CD4-positive, alpha-beta memory T cell (primary cell): ENCODE results near the gene WBP2. TPM values are rescaled to one million over a fixed set of nuclear protein-coding genes. Genes with fewer than 3 reads are reported as not detected.
"Not testable (repeated sequence)": the region's sequence is repeated elsewhere in the genome, so short reads cannot be mapped to it uniquely, and the experiment has no call there.

Experiments used
- CTCF ChIA-PET: fragments of 350-600 bp; sonication (Branson Sonifier 250); formaldehyde crosslinking; loops from one replicate; lab custom pipeline; 2021; ENCODE audit warnings: inconsistent platforms; ENCODE audit not compliant: partially characterized antibody; lab: Charles Lee
- POLR2A ChIA-PET: fragments of 350-600 bp; sonication (Branson Sonifier 250); formaldehyde crosslinking; loops from one replicate; lab custom pipeline; 2021; ENCODE audit not compliant: partially characterized antibody; lab: Charles Lee
- DNase-seq, 5 donors: peaks; one replicate each; pipeline versions ENCODE4 v3.0.0 to v3.0.0-alpha.2; 2020 to 2022; ENCODE audit warnings: mixed read lengths in 1 of 5
- H3K27ac ChIP-seq: one replicate; pipeline ENCODE4 v1.7.0; 2013; ENCODE audit warnings: low read depth, low read length
- H3K27me3 ChIP-seq: 2 replicates; pipeline ENCODE4 v1.7.0; 2013; ENCODE audit warnings: mild to moderate bottlenecking, low read length, moderate library complexity; ENCODE audit not compliant: insufficient read depth
- H3K36me3 ChIP-seq: 2 replicates; pipeline ENCODE4 v1.7.0; 2013; ENCODE audit warnings: mild to moderate bottlenecking, low read length, moderate library complexity; ENCODE audit not compliant: insufficient read depth
- H3K4me1 ChIP-seq: 2 replicates; pipeline ENCODE4 v1.7.0; 2013; ENCODE audit warnings: mild to moderate bottlenecking, low read length, moderate library complexity; ENCODE audit not compliant: insufficient read depth
- H3K4me3 ChIP-seq, 2 donors: one replicate each; pipeline ENCODE4 v1.7.0; 2013; ENCODE audit warnings: low read length in 2 of 2, mild to moderate bottlenecking in 1 of 2
- H3K9me3 ChIP-seq, 2 donors: one replicate each; pipeline ENCODE4 v1.7.0; 2013; ENCODE audit warnings: low read length in 2 of 2, control low read depth in 1 of 2; ENCODE audit not compliant: control insufficient read depth in 1 of 2
- H3K27ac Mint-ChIP-seq, 7 donors: one replicate each; pipeline ENCODE4 v1.8.0; 2020 to 2021; ENCODE audit warnings: mixed read lengths in 7 of 7, mild to moderate bottlenecking in 6 of 7, inconsistent platforms in 3 of 7, moderate library complexity in 3 of 7
- H3K27me3 Mint-ChIP-seq, 2 donors: one replicate each; pipeline ENCODE4 v1.8.0; 2020 to 2021; ENCODE audit warnings: mixed read lengths in 2 of 2
- H3K36me3 Mint-ChIP-seq, 2 donors: one replicate each; pipeline ENCODE4 v1.8.0; 2020 to 2021; ENCODE audit warnings: mixed read lengths in 2 of 2, inconsistent platforms in 1 of 2, mild to moderate bottlenecking in 1 of 2
- H3K4me1 Mint-ChIP-seq, 4 donors: one replicate each; pipeline ENCODE4 v1.8.0; 2020 to 2021; ENCODE audit warnings: mixed read lengths in 4 of 4, mild to moderate bottlenecking in 1 of 4
- H3K4me3 Mint-ChIP-seq, 8 donors: one replicate each; pipeline ENCODE4 v1.8.0; 2020 to 2021; ENCODE audit warnings: mixed read lengths in 8 of 8, mild to moderate bottlenecking in 7 of 8, moderate library complexity in 6 of 8, inconsistent platforms in 3 of 8
- H3K9me3 Mint-ChIP-seq, 8 donors: one replicate each; pipeline ENCODE4 v1.8.0; 2020 to 2021; ENCODE audit warnings: mixed read lengths in 8 of 8, mild to moderate bottlenecking in 5 of 8, inconsistent platforms in 3 of 8, moderate library complexity in 1 of 8
- intact Hi-C: fragments of 100-400 bp; cut with micrococcal nuclease; formaldehyde crosslinking; loops from one replicate; pipeline ENCODE4 v1.15.1; 2023
- polyA plus RNA-seq, 2 donors: library from polyadenylated mRNA; unstranded; fragments of 300-500 nt; fragmentation: Illumina TruSeq; gene quantifications; one replicate each; pipeline ENCODE4 v1.2.3, GENCODE V29; 2021
- total RNA-seq, 2 experiments: library from RNA; stranded (reverse); gene quantifications; one replicate each; pipeline ENCODE4 v1.2.3, GENCODE V29; 2021

The WBP2 gene
- total and polyA plus RNA-seq, 4 experiments from 2014 or later = 80.3 to 160 (median 143) TPM

- H3K27me3 Mint-ChIP-seq, intact Hi-C loops, H3K9me3 ChIP-seq, H3K4me3 ChIP-seq, H3K27me3 ChIP-seq, H3K27ac ChIP-seq, H3K9me3 Mint-ChIP-seq, DNase-seq, H3K4me3 Mint-ChIP-seq, H3K36me3 Mint-ChIP-seq, H3K36me3 ChIP-seq: not testable (repeated sequence)
- ChIA-PET POLR2A (interaction anchor here (1.1 to 16.3 kb wide), 3 partner anchors 16 to 96 kb away, joined by 3 to 563 read pairs (median 5); partner anchors contain the start of genes TRIM65, UNC13D and WBP2), CTCF (interaction anchor here (14.1 kb wide), 1 partner anchor 12 kb away, joined by 266 read pairs; the partner anchor contains the start of gene WBP2)
- Mint-ChIP-seq H3K4me1 (peaks cover 12 to 38% (median 26%) of the 10 kb centered on the region in 4 donors), H3K27ac (peak overlapping the region in 3 of 7 donors; percentile 6 to 53 (median 13))
- H3K4me1 ChIP-seq = peaks cover 27% of the 10 kb centered on the region
These were observed 15.1 kb upstream of the WBP2 start for GRCh38 chr17:75870228-75870627.

GRCh38 chr17:75869282-75870141 is 14.4 kb upstream of the WBP2 start:
- Mint-ChIP-seq H3K36me3 (peaks cover 0 to 2% of the 10 kb centered on the region in 2 donors), H3K9me3 (no peaks in the 10 kb centered on the region), H3K27ac (peak overlapping the region in 4 of 7 donors; percentile 9 to 78 (median 28)), H3K27me3 (no peaks in the 10 kb centered on the region), H3K4me3 (no peak overlapping the region), H3K4me1 (peaks cover 16 to 41% (median 30%) of the 10 kb centered on the region in 4 donors)
- no peak overlapping the region for H3K4me3 ChIP-seq
- POLR2A ChIA-PET = interaction anchor here (1.1 to 16.3 kb wide), 3 partner anchors 15 to 95 kb away, joined by 3 to 563 read pairs (median 5); partner anchors contain the start of genes TRIM65, UNC13D and WBP2
- peaks cover 30% of the 10 kb centered on the region for H3K4me1 ChIP-seq
- H3K27me3 ChIP-seq = no peaks in the 10 kb centered on the region
- H3K9me3 ChIP-seq = no peaks in the 10 kb centered on the region
- DNase-seq = no peak
- no peak overlapping the region for H3K27ac ChIP-seq
- CTCF ChIA-PET = interaction anchor here (14.1 kb wide), 1 partner anchor 11 kb away, joined by 266 read pairs; the partner anchor contains the start of gene WBP2
- intact Hi-C loops = no loop called here
- H3K36me3 ChIP-seq = no peaks in the 10 kb centered on the region

- H3K27me3 Mint-ChIP-seq, H3K27me3 ChIP-seq, H3K9me3 ChIP-seq, H3K36me3 Mint-ChIP-seq, H3K36me3 ChIP-seq, H3K4me3 ChIP-seq, DNase-seq, H3K4me3 Mint-ChIP-seq, H3K9me3 Mint-ChIP-seq, intact Hi-C loops, H3K27ac ChIP-seq: not testable (repeated sequence)
- ChIA-PET CTCF (interaction anchor here (0.6 kb wide), 1 partner anchor 79 kb away, joined by 3 read pairs; no protein-coding TSS in a partner anchor), POLR2A (interaction anchor here (1.0 to 16.3 kb wide), 3 partner anchors 9 to 28 kb away, joined by 3 to 563 read pairs (median 5); partner anchors contain the start of genes TRIM65, UNC13D and WBP2)
- peaks cover 35% of the 10 kb centered on the region for H3K4me1 ChIP-seq
- H3K27ac Mint-ChIP-seq = peak overlapping the region in 4 of 7 donors; percentile 9 to 78 (median 24)
- H3K4me1 Mint-ChIP-seq = peaks cover 21 to 44% (median 36%) of the 10 kb centered on the region in 4 donors
These were observed 13.7 kb upstream of the WBP2 start for GRCh38 chr17:75868730-75869281.

- H3K36me3 ChIP-seq, H3K27me3 ChIP-seq, H3K9me3 ChIP-seq, H3K27ac ChIP-seq, H3K9me3 Mint-ChIP-seq, intact Hi-C loops, H3K36me3 Mint-ChIP-seq, H3K27me3 Mint-ChIP-seq, H3K4me3 ChIP-seq, DNase-seq: not testable (repeated sequence)
- POLR2A ChIA-PET = interaction anchor here (0.7 to 23.4 kb wide), 7 partner anchors 10 to 90 kb away, joined by 3 to 563 read pairs (median 10); partner anchors contain the start of genes TRIM47, TRIM65, UNK and WBP2
- peaks cover 15 to 35% (median 26%) of the 10 kb centered on the region in 4 donors for H3K4me1 Mint-ChIP-seq
- peaks cover 23% of the 10 kb centered on the region for H3K4me1 ChIP-seq
- CTCF ChIA-PET = interaction anchor here (0.9 to 14.6 kb wide), 5 partner anchors 10 to 112 kb away, joined by 3 to 266 read pairs (median 3); partner anchors contain the start of genes TRIM47 and WBP2
- peak overlapping the region; percentile 63 to 94 (median 85) for H3K27ac Mint-ChIP-seq
- H3K4me3 Mint-ChIP-seq = peak overlapping the region in 2 of 8 donors; percentile 41 to 46
These were observed 10.5 kb upstream of the WBP2 start for GRCh38 chr17:75865404-75866188.

- H3K27me3 Mint-ChIP-seq, H3K36me3 Mint-ChIP-seq, H3K36me3 ChIP-seq, H3K9me3 Mint-ChIP-seq, H3K9me3 ChIP-seq, H3K27me3 ChIP-seq, H3K4me3 ChIP-seq, intact Hi-C loops: not testable (repeated sequence)
- POLR2A ChIA-PET = interaction anchor here (0.7 to 23.4 kb wide), 10 partner anchors 10 to 115 kb away, joined by 3 to 563 read pairs (median 7); partner anchors contain the start of genes FBF1, TRIM47, TRIM65 and UNK
- Histone ChIP-seq H3K27ac (peak overlapping the region; percentile 60), H3K4me1 (peaks cover 23% of the 10 kb centered on the region)
- Mint-ChIP-seq H3K27ac (peak overlapping the region; percentile 90 to 94 (median 93)), H3K4me3 (peak overlapping the region in 6 of 8 donors; percentile 58 to 84 (median 68)), H3K4me1 (peaks cover 15 to 34% (median 25%) of the 10 kb centered on the region in 4 donors)
- CTCF ChIA-PET = interaction anchor here (0.7 to 14.6 kb wide), 6 partner anchors 9 to 116 kb away, joined by 3 to 266 read pairs (median 3); partner anchors contain the start of genes TRIM47 and WBP2
- peak in 3 of 5 donors; percentile 32 to 81 (median 37) for DNase-seq
These were observed 9.8 kb upstream of the WBP2 start for GRCh38 chr17:75864887-75865286.

GRCh38 chr17:75864448-75864871 is 9.3 kb upstream of the WBP2 start:
- ChIA-PET CTCF (interaction anchor here (0.7 to 14.6 kb wide), 7 partner anchors 9 to 115 kb away, joined by 3 to 266 read pairs (median 3); partner anchors contain the start of genes TRIM47, TRIM65 and WBP2), POLR2A (interaction anchor here (0.7 to 23.4 kb wide), 10 partner anchors 9 to 115 kb away, joined by 3 to 563 read pairs (median 7); partner anchors contain the start of genes FBF1, TRIM47, TRIM65 and UNK)
- no peaks in the 10 kb centered on the region for H3K27me3 ChIP-seq
- peaks cover 15 to 34% (median 25%) of the 10 kb centered on the region in 4 donors for H3K4me1 Mint-ChIP-seq
- DNase-seq = peak; percentile 44 to 82 (median 50)
- peak overlapping the region; percentile 60 for H3K27ac ChIP-seq
- H3K27ac Mint-ChIP-seq = peak overlapping the region; percentile 90 to 94 (median 93)
- no peaks in the 10 kb centered on the region for H3K36me3 Mint-ChIP-seq
- H3K9me3 ChIP-seq = no peaks in the 10 kb centered on the region
- no peak overlapping the region for H3K4me3 ChIP-seq
- H3K9me3 Mint-ChIP-seq = no peaks in the 10 kb centered on the region
- H3K36me3 ChIP-seq = no peaks in the 10 kb centered on the region
- intact Hi-C loops = no loop called here
- H3K4me3 Mint-ChIP-seq = peak overlapping the region in 7 of 8 donors; percentile 54 to 84 (median 67)
- peaks cover 23% of the 10 kb centered on the region for H3K4me1 ChIP-seq
- H3K27me3 Mint-ChIP-seq = no peaks in the 10 kb centered on the region
